ENCODE data around the gene CNTRL. TPM values are rescaled to one million over a fixed set of nuclear protein-coding genes. Genes with fewer than 3 reads are reported as not detected.

Gene CNTRL
- total RNA-seq, 1 donor from 2014 or later: 7.5 TPM

- Mint-ChIP-seq H3K4me3 (ENCODE audit: unreplicated experiment) (no peak overlapping the region), H3K27ac (ENCODE audit: unreplicated experiment) (no peak overlapping the region), H3K27me3 (ENCODE audit: unreplicated experiment) (no peaks in the 10 kb centered on the region), H3K9me3 (ENCODE audit: unreplicated experiment) (no peaks in the 10 kb centered on the region), H3K4me1 (ENCODE audit: unreplicated experiment) (peaks cover 10% of the 10 kb centered on the region), H3K36me3 (ENCODE audit: unreplicated experiment) (no peaks in the 10 kb centered on the region)
- no peak for DNase-seq (ENCODE audit: extremely low spot score, unreplicated experiment)
- TF ChIP-seq CTCF (IDR thresholded peaks at IDR 0.05): no peak
These were observed 151.4 kb downstream of the CNTRL start for GRCh38 chr9:121226175-121226574.

Other genes with a start within 250 kb of the CNTRL start
- 53.3 and 69.5 TPM in 2 replicates for gene PSMD5, start 232.0 kb upstream of the CNTRL start, total RNA-seq
- 194 and 212 TPM in 2 replicates for gene PHF19, start 197.8 kb upstream of the CNTRL start, total RNA-seq
- 7.1 and 7.8 TPM in 2 replicates for gene TRAF1, start 148.2 kb upstream of the CNTRL start, total RNA-seq
- gene C5, start 24.7 kb upstream of the CNTRL start, total RNA-seq: 6.3 and 7.6 TPM in 2 replicates
- gene RAB14, start 126.9 kb downstream of the CNTRL start, total RNA-seq: 64.0 and 68.4 TPM in 2 replicates
- gene GSN, start 193.2 kb downstream of the CNTRL start, total RNA-seq: 235 and 249 TPM in 2 replicates